Astrocyte (in vitro differentiated cells and primary cell): ENCODE data around the gene MOCS3. TPM values are rescaled to one million over a fixed set of nuclear protein-coding genes. Genes with fewer than 3 reads are reported as not detected.

Source experiments
- DNase-seq: peaks from one replicate; pipeline ENCODE4 v3.0.0-alpha.2; 2010; ENCODE audit warnings: low read depth
- FAIRE-seq: peaks from 2 replicates; lab custom pipeline; 2011; peaks lifted over from hg19 to GRCh38; lab: Jason Lieb, UNC
- H2AFZ ChIP-seq: 2 replicates; pipeline ENCODE4 v1.6.0; 2012; ENCODE audit warnings: low read depth, low read length, inconsistent platforms
- H3K27ac ChIP-seq: 2 replicates; pipeline ENCODE4 v1.5.1; 2011; ENCODE audit warnings: low read depth, low read length, inconsistent platforms
- H3K27me3 ChIP-seq: 2 replicates; pipeline ENCODE4 v1.6.0; 2011; ENCODE audit warnings: low read length, inconsistent platforms; ENCODE audit not compliant: insufficient read depth
- H3K36me3 ChIP-seq: 2 replicates; pipeline ENCODE4 v1.5.1; 2011; ENCODE audit warnings: low read length, inconsistent platforms; ENCODE audit not compliant: insufficient read depth
- H3K4me1 ChIP-seq: 2 replicates; pipeline ENCODE4 v1.5.1; 2011; ENCODE audit warnings: low read length, inconsistent platforms; ENCODE audit not compliant: insufficient read depth
- H3K4me2 ChIP-seq: 2 replicates; pipeline ENCODE4 v1.6.0; 2012; ENCODE audit warnings: low read length, inconsistent platforms
- H3K4me3 ChIP-seq: 2 replicates; pipeline ENCODE4 v1.5.1; 2011; ENCODE audit warnings: low read depth, mild to moderate bottlenecking, low read length, inconsistent platforms; ENCODE audit not compliant: insufficient read depth
- H3K79me2 ChIP-seq: 2 replicates; pipeline ENCODE4 v1.6.0; 2012; ENCODE audit warnings: mild to moderate bottlenecking, low read length, inconsistent platforms; ENCODE audit not compliant: insufficient read depth
- H3K9ac ChIP-seq: 2 replicates; pipeline ENCODE4 v1.6.0; 2012; ENCODE audit warnings: mild to moderate bottlenecking, low read length, inconsistent platforms
- H3K9me3 ChIP-seq: 2 replicates; pipeline ENCODE4 v1.5.1; 2012; ENCODE audit warnings: low read depth, mild to moderate bottlenecking, low read length, inconsistent platforms; ENCODE audit not compliant: insufficient read depth
- H4K20me1 ChIP-seq: 2 replicates; pipeline ENCODE4 v1.6.0; 2012; ENCODE audit warnings: low read length, inconsistent platforms; ENCODE audit not compliant: insufficient read depth
- H3K27ac Mint-ChIP-seq: one replicate; pipeline ENCODE4 v1.8.0; 2021; ENCODE audit warnings: mild to moderate bottlenecking, mixed read lengths; ENCODE audit not compliant: unreplicated experiment
- H3K27me3 Mint-ChIP-seq: one replicate; pipeline ENCODE4 v1.8.0; 2021; ENCODE audit warnings: low read depth, mixed read lengths; ENCODE audit not compliant: unreplicated experiment
- H3K36me3 Mint-ChIP-seq: one replicate; pipeline ENCODE4 v1.8.0; 2021; ENCODE audit warnings: low read depth, mixed read lengths; ENCODE audit not compliant: unreplicated experiment
- H3K4me1 Mint-ChIP-seq: one replicate; pipeline ENCODE4 v1.8.0; 2021; ENCODE audit warnings: low read depth, mixed read lengths; ENCODE audit not compliant: unreplicated experiment
- H3K4me3 Mint-ChIP-seq: one replicate; pipeline ENCODE4 v1.8.0; 2021; ENCODE audit warnings: mild to moderate bottlenecking, moderate library complexity, mixed read lengths; ENCODE audit not compliant: unreplicated experiment
- H3K9me3 Mint-ChIP-seq: one replicate; pipeline ENCODE4 v1.8.0; 2021; ENCODE audit warnings: mild to moderate bottlenecking, mixed read lengths; ENCODE audit not compliant: unreplicated experiment
- CTCF ChIP-seq: IDR thresholded peaks from 2 replicates; pipeline ENCODE4 v1.5.1; 2011; ENCODE audit warnings: low read depth, mild to moderate bottlenecking, inconsistent platforms, low read length, moderate library complexity; ENCODE audit not compliant: insufficient read depth
- EZH2 ChIP-seq: IDR thresholded peaks from 2 replicates; pipeline ENCODE4 v1.6.1; 2012; ENCODE audit warnings: mild to moderate bottlenecking, low read length, inconsistent platforms; ENCODE audit not compliant: insufficient read depth
- total RNA-seq: library from RNA; stranded (reverse); gene quantifications from 2 replicates; pipeline ENCODE4 v1.2.1, GENCODE V29; 2021

Gene MOCS3
- total RNA-seq, 1 donor from 2014 or later: 5.8 TPM

- H2AFZ ChIP-seq: no peak overlapping the region
- Mint-ChIP-seq H3K27me3 (peaks cover 10% of the 10 kb centered on the region), H3K9me3 (peaks cover 9% of the 10 kb centered on the region), H3K27ac (no peak overlapping the region), H3K36me3 (no peaks in the 10 kb centered on the region), H3K4me1 (no peaks in the 10 kb centered on the region), H3K4me3 (no peak overlapping the region)
- DNase-seq (no peak), FAIRE-seq (no peak)
- no peaks in the 10 kb centered on the region for H3K9me3 ChIP-seq
- H3K4me1 ChIP-seq: no peaks in the 10 kb centered on the region
- H3K36me3 ChIP-seq: no peaks in the 10 kb centered on the region
- no peak overlapping the region for H3K4me3 ChIP-seq
- H3K4me2 ChIP-seq: no peak overlapping the region
- H4K20me1 ChIP-seq: no peaks in the 10 kb centered on the region
- peaks cover 5% of the 10 kb centered on the region for H3K27me3 ChIP-seq
- H3K27ac ChIP-seq: no peak overlapping the region
- no peaks in the 10 kb centered on the region for H3K79me2 ChIP-seq
- no peak overlapping the region for H3K9ac ChIP-seq
- TF ChIP-seq CTCF (no peak), EZH2 (no peak)
These were observed 10.8 kb downstream of the MOCS3 start for GRCh38 chr20:50969435-50969834.

- Histone ChIP-seq H3K36me3 (no peaks in the 10 kb centered on the region), H3K79me2 (no peaks in the 10 kb centered on the region), H3K9me3 (no peaks in the 10 kb centered on the region), H4K20me1 (no peaks in the 10 kb centered on the region), H3K4me1 (no peaks in the 10 kb centered on the region), H3K9ac (no peak overlapping the region), H2AFZ (no peak overlapping the region), H3K27ac (no peak overlapping the region), H3K4me3 (no peak overlapping the region), H3K27me3 (peaks cover 5% of the 10 kb centered on the region), H3K4me2 (no peak overlapping the region)
- H3K9me3 Mint-ChIP-seq: peaks cover 9% of the 10 kb centered on the region
- FAIRE-seq: no peak
- H3K27me3 Mint-ChIP-seq: peaks cover 10% of the 10 kb centered on the region
- H3K27ac Mint-ChIP-seq: no peak overlapping the region
- TF ChIP-seq CTCF (no peak), EZH2 (no peak)
- no peaks in the 10 kb centered on the region for H3K36me3 Mint-ChIP-seq
- no peaks in the 10 kb centered on the region for H3K4me1 Mint-ChIP-seq
- no peak for DNase-seq
- no peak overlapping the region for H3K4me3 Mint-ChIP-seq
These were observed 11.3 kb downstream of the MOCS3 start for GRCh38 chr20:50969912-50970311.

GRCh38 chr20:50975701-50976330 is 17.2 kb downstream of the MOCS3 start:
- no peak for TF ChIP-seq EZH2
- TF ChIP-seq CTCF: no peak
- Mint-ChIP-seq H3K9me3 (peaks cover 7% of the 10 kb centered on the region), H3K27ac (no peak overlapping the region), H3K4me1 (peaks cover 12% of the 10 kb centered on the region), H3K36me3 (peaks cover 2% of the 10 kb centered on the region), H3K4me3 (no peak overlapping the region), H3K27me3 (no peaks in the 10 kb centered on the region)
- H2AFZ ChIP-seq: no peak overlapping the region
- no peak overlapping the region for H3K4me2 ChIP-seq
- no peaks in the 10 kb centered on the region for H3K27me3 ChIP-seq
- H3K27ac ChIP-seq: no peak overlapping the region
- peaks cover 14% of the 10 kb centered on the region for H3K4me1 ChIP-seq
- FAIRE-seq (no peak), DNase-seq (no peak)
- H3K4me3 ChIP-seq: no peak overlapping the region
- no peaks in the 10 kb centered on the region for H3K36me3 ChIP-seq
- no peaks in the 10 kb centered on the region for H3K79me2 ChIP-seq
- H3K9ac ChIP-seq: no peak overlapping the region
- H4K20me1 ChIP-seq: no peaks in the 10 kb centered on the region
- no peaks in the 10 kb centered on the region for H3K9me3 ChIP-seq
